ENCODE measurements around the gene PTPA. TPM values are rescaled to one million over a fixed set of nuclear protein-coding genes. Genes with fewer than 3 reads are reported as not detected.

Gene PTPA
- total RNA-seq, 3 donors from 2014 or later = 34.2 to 83.4 (median 71.1) TPM

DNA sequence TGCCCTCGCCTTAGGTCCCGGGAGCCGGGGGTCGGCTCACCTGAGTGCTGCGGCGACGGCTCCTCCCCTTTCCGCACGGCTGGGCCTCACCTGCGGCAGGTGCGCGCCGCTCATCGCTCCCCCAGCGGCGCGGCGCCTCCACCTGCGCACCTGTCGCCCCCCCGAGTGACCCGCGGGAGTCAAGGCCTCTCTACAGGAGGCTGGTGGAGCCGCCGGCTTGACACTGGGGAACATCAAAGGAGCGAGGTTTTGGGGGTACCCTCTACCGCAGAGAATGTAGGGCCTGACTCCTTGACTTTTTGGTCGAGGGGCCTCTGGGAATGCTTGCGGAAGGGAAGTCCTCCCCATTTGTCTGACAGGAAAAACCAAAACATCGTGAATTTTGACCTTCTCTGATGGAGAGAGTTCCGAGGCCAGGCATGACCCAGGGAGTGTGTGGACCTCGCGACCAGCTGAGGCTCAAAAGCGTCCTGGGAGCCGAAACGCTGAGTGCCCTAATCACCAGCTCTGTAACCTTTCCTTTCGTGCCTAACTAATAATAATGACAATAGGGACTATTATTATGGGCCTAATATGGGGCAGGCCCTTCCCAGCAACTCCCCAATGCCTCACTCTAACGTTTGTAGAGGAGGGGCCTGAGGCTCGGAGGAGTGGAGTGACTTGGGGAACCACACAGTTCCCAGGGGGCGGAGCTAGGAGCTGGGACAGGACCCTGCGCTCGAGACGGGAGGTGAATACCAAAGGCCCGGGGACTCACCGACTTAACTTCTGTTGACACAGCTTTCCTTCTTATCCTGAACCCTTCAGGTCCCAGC lies 67.6 kb downstream of the PTPA start:
- H3K36me3 ChIP-seq = no peaks in the 10 kb centered on the region
- no peak overlapping the region for H3K27ac ChIP-seq
- intact Hi-C loops (cut with DNase I; ENCODE audit: low total_unique reads) = loop anchor here (5.0 to 10.0 kb wide), 2 partner anchors 136 to 309 kb away; no protein-coding TSS in a partner anchor
- DNase-seq (ENCODE audit: low spot score in 2 of 2) = no peak
- no peak for TF ChIP-seq POLR2A (IDR thresholded peaks at IDR 0.05)
- no peak for TF ChIP-seq POLR2AphosphoS5 (IDR thresholded peaks at IDR 0.05)
- TF ChIP-seq, protein P1, sequence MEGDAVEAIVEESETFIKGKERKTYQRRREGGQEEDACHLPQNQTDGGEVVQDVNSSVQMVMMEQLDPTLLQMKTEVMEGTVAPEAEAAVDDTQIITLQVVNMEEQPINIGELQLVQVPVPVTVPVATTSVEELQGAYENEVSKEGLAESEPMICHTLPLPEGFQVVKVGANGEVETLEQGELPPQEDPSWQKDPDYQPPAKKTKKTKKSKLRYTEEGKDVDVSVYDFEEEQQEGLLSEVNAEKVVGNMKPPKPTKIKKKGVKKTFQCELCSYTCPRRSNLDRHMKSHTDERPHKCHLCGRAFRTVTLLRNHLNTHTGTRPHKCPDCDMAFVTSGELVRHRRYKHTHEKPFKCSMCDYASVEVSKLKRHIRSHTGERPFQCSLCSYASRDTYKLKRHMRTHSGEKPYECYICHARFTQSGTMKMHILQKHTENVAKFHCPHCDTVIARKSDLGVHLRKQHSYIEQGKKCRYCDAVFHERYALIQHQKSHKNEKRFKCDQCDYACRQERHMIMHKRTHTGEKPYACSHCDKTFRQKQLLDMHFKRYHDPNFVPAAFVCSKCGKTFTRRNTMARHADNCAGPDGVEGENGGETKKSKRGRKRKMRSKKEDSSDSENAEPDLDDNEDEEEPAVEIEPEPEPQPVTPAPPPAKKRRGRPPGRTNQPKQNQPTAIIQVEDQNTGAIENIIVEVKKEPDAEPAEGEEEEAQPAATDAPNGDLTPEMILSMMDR (IDR thresholded peaks at IDR 0.05) = no peak
- H3K4me3 ChIP-seq = peak overlapping the region; percentile 91 to 93 (median 93)
- H3K4me1 ChIP-seq = no peaks in the 10 kb centered on the region
- no peaks in the 10 kb centered on the region for H3K27me3 ChIP-seq
- H3K9me3 ChIP-seq = no peaks in the 10 kb centered on the region

DNA sequence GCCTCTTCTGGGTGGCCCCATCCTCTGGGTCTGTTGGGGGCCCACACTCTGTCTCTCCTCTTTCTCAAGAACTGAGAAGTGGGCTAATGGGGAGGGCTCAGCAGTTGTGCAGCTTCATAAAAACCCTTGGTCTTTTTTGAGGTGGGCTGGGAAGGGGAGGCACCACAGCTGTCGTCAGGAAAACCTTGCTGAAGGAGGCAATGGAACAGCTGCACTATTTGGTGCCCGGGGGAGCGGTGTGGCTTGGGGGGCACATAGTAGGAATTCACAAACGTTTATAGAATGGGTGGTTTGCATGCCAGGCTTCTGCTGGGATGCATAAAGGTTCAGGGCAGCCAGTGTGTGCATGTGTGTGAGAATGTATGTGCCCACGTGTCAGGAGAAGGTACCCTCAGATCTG lies 70.0 kb downstream of the PTPA start:
- TF ChIP-seq, protein P1 (IDR thresholded peaks at IDR 0.05) = no peak
- TF ChIP-seq POLR2AphosphoS5 (IDR thresholded peaks at IDR 0.05) (no peak), POLR2A (IDR thresholded peaks at IDR 0.05) (no peak)

GRCh38 chr9:129182122-129182521 lies 70.9 kb downstream of the PTPA start:
- Histone ChIP-seq H3K4me3 (no peak overlapping the region), H3K9me3 (no peaks in the 10 kb centered on the region), H3K4me1 (no peaks in the 10 kb centered on the region), H3K36me3 (no peaks in the 10 kb centered on the region), H3K27ac (no peak overlapping the region), H3K27me3 (no peaks in the 10 kb centered on the region)
- TF ChIP-seq POLR2A (IDR thresholded peaks at IDR 0.05) (no peak), POLR2AphosphoS5 (IDR thresholded peaks at IDR 0.05) (no peak)
- TF ChIP-seq, protein P1 (IDR thresholded peaks at IDR 0.05) = no peak
- no peak for DNase-seq (ENCODE audit: low spot score in 2 of 2)
- intact Hi-C loops (cut with DNase I; ENCODE audit: low total_unique reads) = no loop called here

More for the DNA sequence above, 70.0 kb downstream of the PTPA start:
- Histone ChIP-seq H3K9me3 (no peaks in the 10 kb centered on the region), H3K27ac (no peak overlapping the region), H3K27me3 (no peaks in the 10 kb centered on the region), H3K4me3 (no peak overlapping the region), H3K4me1 (no peaks in the 10 kb centered on the region), H3K36me3 (no peaks in the 10 kb centered on the region)
- no peak for DNase-seq (ENCODE audit: low spot score in 2 of 2)
- intact Hi-C loops (cut with DNase I; ENCODE audit: low total_unique reads) = no loop called here

DNA sequence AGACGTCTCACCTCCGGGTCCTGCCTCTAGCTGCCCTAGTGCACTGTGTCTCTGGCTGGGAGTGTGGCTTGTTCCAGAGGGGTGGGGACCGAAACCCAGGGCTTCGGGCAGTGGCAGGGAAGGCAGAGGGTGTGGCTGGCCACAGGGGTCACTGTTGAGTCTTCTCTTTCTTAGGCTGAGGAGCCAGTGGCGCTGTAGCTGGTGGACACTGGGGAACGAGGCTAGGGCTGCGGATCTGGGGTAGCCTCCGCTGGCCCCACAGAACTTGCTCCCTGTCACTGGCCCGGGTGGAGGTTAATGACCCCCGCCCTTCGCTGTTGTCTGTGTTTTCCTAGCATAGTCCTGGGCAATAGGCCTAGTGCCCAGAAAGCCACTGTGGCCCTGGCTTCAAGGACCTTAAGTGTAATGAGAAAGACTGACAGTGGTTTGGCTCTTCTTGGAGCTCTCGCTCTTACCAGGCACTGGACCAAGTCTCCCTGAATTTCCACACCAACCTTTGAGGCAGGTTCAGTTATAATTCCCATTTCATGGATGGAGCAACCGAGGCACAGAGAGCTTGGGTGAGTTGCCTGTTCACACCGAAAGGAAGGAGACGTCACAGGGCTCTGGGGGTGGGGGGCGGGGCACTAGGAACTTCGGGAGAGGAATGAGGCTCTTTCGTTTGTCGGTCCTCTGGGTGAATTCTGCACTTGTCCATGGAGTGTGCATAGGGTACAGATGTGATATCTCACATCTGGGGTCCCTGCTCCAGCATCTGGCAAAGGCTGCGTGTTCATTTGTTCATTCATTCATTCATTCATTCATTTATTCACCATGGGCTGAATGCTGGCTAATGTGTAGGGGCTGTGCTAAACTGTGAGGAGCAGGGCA lies 71.6 kb downstream of the PTPA start:
- DNase-seq (ENCODE audit: low spot score in 2 of 2) = no peak
- Histone ChIP-seq H3K27me3 (no peaks in the 10 kb centered on the region), H3K4me3 (no peak overlapping the region), H3K36me3 (no peaks in the 10 kb centered on the region), H3K27ac (no peak overlapping the region), H3K4me1 (no peaks in the 10 kb centered on the region), H3K9me3 (no peaks in the 10 kb centered on the region)
- TF ChIP-seq POLR2AphosphoS5 (IDR thresholded peaks at IDR 0.05) = no peak
- intact Hi-C loops (cut with DNase I; ENCODE audit: low total_unique reads) = no loop called here

DNA sequence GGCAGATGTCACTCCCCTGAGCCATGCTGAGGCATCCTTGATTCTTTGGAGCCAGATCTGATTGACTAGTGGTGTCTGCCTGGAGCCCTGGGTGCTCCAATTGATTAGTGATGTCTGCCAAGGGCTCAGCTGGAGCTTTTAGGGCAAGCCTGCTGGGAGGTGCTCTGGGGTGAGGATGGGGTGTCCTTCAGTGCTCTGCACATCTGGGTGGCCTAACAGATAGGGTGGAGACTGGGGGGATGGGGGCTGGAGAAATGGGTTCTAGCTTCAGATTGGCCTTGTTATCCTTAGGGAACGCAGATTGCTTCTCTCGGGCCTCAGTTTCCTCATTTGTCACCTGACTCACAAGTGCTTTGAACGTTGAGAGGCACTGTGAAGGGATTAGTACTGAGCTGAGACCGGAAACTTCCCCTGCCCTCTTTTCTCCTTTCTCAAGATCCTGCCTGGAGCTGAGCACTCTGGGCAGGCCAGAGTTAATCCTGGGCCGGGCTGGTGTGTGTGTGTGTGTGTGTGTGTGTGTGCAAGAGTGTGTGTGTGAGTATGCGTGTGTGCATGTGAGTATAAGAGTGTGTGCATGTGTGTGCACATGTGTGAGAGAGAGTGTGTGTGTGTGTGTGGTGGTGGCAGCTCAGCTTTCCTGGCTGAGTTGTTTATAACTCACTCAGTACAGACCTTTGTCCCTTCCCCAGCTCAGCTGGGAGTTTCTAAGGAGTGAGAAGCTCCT lies 72.4 kb downstream of the PTPA start:
- TF ChIP-seq POLR2A (IDR thresholded peaks at IDR 0.05) (no peak), POLR2AphosphoS5 (IDR thresholded peaks at IDR 0.05) (no peak)
- TF ChIP-seq, protein P1 (IDR thresholded peaks at IDR 0.05) = no peak
- DNase-seq (ENCODE audit: low spot score in 2 of 2) = no peak
- H3K4me3 ChIP-seq = no peak overlapping the region
- H3K27ac ChIP-seq = no peak overlapping the region
- H3K27me3 ChIP-seq = no peaks in the 10 kb centered on the region
- no peaks in the 10 kb centered on the region for H3K9me3 ChIP-seq
- intact Hi-C loops (cut with DNase I; ENCODE audit: low total_unique reads) = no loop called here
- H3K4me1 ChIP-seq = no peaks in the 10 kb centered on the region
- H3K36me3 ChIP-seq = no peaks in the 10 kb centered on the region

Measured in breast epithelium (tissue), 4 donors.